ENCODE data around the gene ZNF674.
A peak's percentile ranks its signal among the peaks of the same experiment; 100 is the strongest.
"Not testable (repeated sequence)": the region's sequence is repeated elsewhere in the genome, so short reads cannot be mapped to it uniquely, and the experiment has no call there.

Gene ZNF674

GRCh38 chrX:46561824-46562657, 16.8 kb upstream of the ZNF674 start:
- no peaks in the 10 kb centered on the region for H3K27me3 ChIP-seq (ENCODE audit: low read depth, low read length)
- H3K4me1 ChIP-seq (ENCODE audit: control insufficient read depth in 1 of 2, insufficient read depth in 2 of 2, low read length in 2 of 2) = no peaks in the 10 kb centered on the region
- H3K4me3 ChIP-seq (ENCODE audit: low read depth in 1 of 2, low read length in 2 of 2) = no peak overlapping the region
- H3K27ac ChIP-seq (ENCODE audit: low read length) = no peak overlapping the region
- H3K9me3 ChIP-seq (ENCODE audit: control insufficient read depth in 1 of 2, low read length in 2 of 2) = no peaks in the 10 kb centered on the region
- no peaks in the 10 kb centered on the region for H3K36me3 ChIP-seq (ENCODE audit: control insufficient read depth in 1 of 2, insufficient read depth in 2 of 2, low read length in 2 of 2)

- Histone ChIP-seq H3K4me1 (ENCODE audit: control insufficient read depth in 1 of 2, insufficient read depth in 2 of 2, low read length in 2 of 2) (no peaks in the 10 kb centered on the region), H3K36me3 (ENCODE audit: control insufficient read depth in 1 of 2, insufficient read depth in 2 of 2, low read length in 2 of 2) (no peaks in the 10 kb centered on the region), H3K9me3 (ENCODE audit: control insufficient read depth in 1 of 2, low read length in 2 of 2) (no peaks in the 10 kb centered on the region), H3K27me3 (ENCODE audit: low read depth, low read length) (no peaks in the 10 kb centered on the region), H3K27ac (ENCODE audit: low read length) (no peak overlapping the region), H3K4me3 (ENCODE audit: low read depth in 1 of 2, low read length in 2 of 2) (no peak overlapping the region)
Observed at GRCh38 chrX:46559062-46559461, 13.8 kb upstream of the ZNF674 start.

GRCh38 chrX:46554942-46555341, 9.7 kb upstream of the ZNF674 start:
- Histone ChIP-seq H3K4me1 (ENCODE audit: control insufficient read depth in 1 of 2, insufficient read depth in 2 of 2, low read length in 2 of 2) (no peaks in the 10 kb centered on the region), H3K4me3 (ENCODE audit: low read depth in 1 of 2, low read length in 2 of 2) (no peak overlapping the region), H3K36me3 (ENCODE audit: control insufficient read depth in 1 of 2, insufficient read depth in 2 of 2, low read length in 2 of 2) (no peaks in the 10 kb centered on the region), H3K9me3 (ENCODE audit: control insufficient read depth in 1 of 2, low read length in 2 of 2) (no peaks in the 10 kb centered on the region), H3K27ac (ENCODE audit: low read length) (no peak overlapping the region), H3K27me3 (ENCODE audit: low read depth, low read length) (no peaks in the 10 kb centered on the region)

- no peak overlapping the region for H3K4me3 ChIP-seq (ENCODE audit: low read depth in 1 of 2, low read length in 2 of 2)
- H3K27ac ChIP-seq (ENCODE audit: low read length) = no peak overlapping the region
- no peaks in the 10 kb centered on the region for H3K9me3 ChIP-seq (ENCODE audit: control insufficient read depth in 1 of 2, low read length in 2 of 2)
- H3K27me3 ChIP-seq (ENCODE audit: low read depth, low read length) = no peaks in the 10 kb centered on the region
- H3K36me3 ChIP-seq (ENCODE audit: control insufficient read depth in 1 of 2, insufficient read depth in 2 of 2, low read length in 2 of 2) = no peaks in the 10 kb centered on the region
- H3K4me1 ChIP-seq (ENCODE audit: control insufficient read depth in 1 of 2, insufficient read depth in 2 of 2, low read length in 2 of 2) = no peaks in the 10 kb centered on the region
Observed at GRCh38 chrX:46553935-46554334, 8.7 kb upstream of the ZNF674 start.

- H3K27ac ChIP-seq (ENCODE audit: low read length) = no peak overlapping the region
- H3K4me3 ChIP-seq (ENCODE audit: low read depth in 1 of 2, low read length in 2 of 2) = no peak overlapping the region
- no peaks in the 10 kb centered on the region for H3K36me3 ChIP-seq (ENCODE audit: control insufficient read depth in 1 of 2, insufficient read depth in 2 of 2, low read length in 2 of 2)
- no peaks in the 10 kb centered on the region for H3K27me3 ChIP-seq (ENCODE audit: low read depth, low read length)
- no peaks in the 10 kb centered on the region for H3K9me3 ChIP-seq (ENCODE audit: control insufficient read depth in 1 of 2, low read length in 2 of 2)
- peaks cover 0 to 3% of the 10 kb centered on the region in 2 donors for H3K4me1 ChIP-seq (ENCODE audit: control insufficient read depth in 1 of 2, insufficient read depth in 2 of 2, low read length in 2 of 2)
Observed at GRCh38 chrX:46551494-46552128, 6.4 kb upstream of the ZNF674 start.

GRCh38 chrX:46549914-46550313, 4.7 kb upstream of the ZNF674 start:
- no peak overlapping the region for H3K27ac ChIP-seq (ENCODE audit: low read length)
- H3K4me1 ChIP-seq (ENCODE audit: control insufficient read depth in 1 of 2, insufficient read depth in 2 of 2, low read length in 2 of 2) = peaks cover 0 to 3% of the 10 kb centered on the region in 2 donors
- H3K9me3 ChIP-seq (ENCODE audit: control insufficient read depth in 1 of 2, low read length in 2 of 2) = no peaks in the 10 kb centered on the region
- no peak overlapping the region for H3K4me3 ChIP-seq (ENCODE audit: low read depth in 1 of 2, low read length in 2 of 2)
- H3K27me3 ChIP-seq (ENCODE audit: low read depth, low read length) = no peaks in the 10 kb centered on the region
- H3K36me3 ChIP-seq (ENCODE audit: control insufficient read depth in 1 of 2, insufficient read depth in 2 of 2, low read length in 2 of 2) = no peaks in the 10 kb centered on the region

GRCh38 chrX:46547857-46548256, 2.6 kb upstream of the ZNF674 start:
- Histone ChIP-seq H3K4me1 (ENCODE audit: control insufficient read depth in 1 of 2, insufficient read depth in 2 of 2, low read length in 2 of 2) (peaks cover 0 to 12% of the 10 kb centered on the region in 2 donors), H3K27me3 (ENCODE audit: low read depth, low read length) (no peaks in the 10 kb centered on the region), H3K36me3 (ENCODE audit: control insufficient read depth in 1 of 2, insufficient read depth in 2 of 2, low read length in 2 of 2) (no peaks in the 10 kb centered on the region), H3K9me3 (ENCODE audit: control insufficient read depth in 1 of 2, low read length in 2 of 2) (no peaks in the 10 kb centered on the region), H3K27ac (ENCODE audit: low read length) (no peak overlapping the region), H3K4me3 (ENCODE audit: low read depth in 1 of 2, low read length in 2 of 2) (no peak overlapping the region)

GRCh38 chrX:46544527-46544926, 694 bp downstream of the ZNF674 start:
- H3K27ac ChIP-seq (ENCODE audit: low read length) = peak overlapping the region; percentile 92

GRCh38 chrX:46543441-46543840, 1.8 kb downstream of the ZNF674 start:
- Histone ChIP-seq H3K27me3 (ENCODE audit: low read depth, low read length) (no peaks in the 10 kb centered on the region), H3K4me3 (ENCODE audit: low read depth in 1 of 2, low read length in 2 of 2) (no peak overlapping the region), H3K9me3 (ENCODE audit: control insufficient read depth in 1 of 2, low read length in 2 of 2) (no peaks in the 10 kb centered on the region), H3K36me3 (ENCODE audit: control insufficient read depth in 1 of 2, insufficient read depth in 2 of 2, low read length in 2 of 2) (no peaks in the 10 kb centered on the region), H3K4me1 (ENCODE audit: control insufficient read depth in 1 of 2, insufficient read depth in 2 of 2, low read length in 2 of 2) (peaks cover 0 to 12% of the 10 kb centered on the region in 2 donors), H3K27ac (ENCODE audit: low read length) (no peak overlapping the region)

More at GRCh38 chrX:46544527-46544926, 694 bp downstream of the ZNF674 start:
- not testable (repeated sequence) for H3K36me3 ChIP-seq (ENCODE audit: control insufficient read depth in 1 of 2, insufficient read depth in 2 of 2, low read length in 2 of 2); H3K27me3 ChIP-seq (ENCODE audit: low read depth, low read length); H3K9me3 ChIP-seq (ENCODE audit: control insufficient read depth in 1 of 2, low read length in 2 of 2)
- Histone ChIP-seq H3K4me1 (ENCODE audit: control insufficient read depth in 1 of 2, insufficient read depth in 2 of 2, low read length in 2 of 2) (peaks cover 0 to 12% of the 10 kb centered on the region in 2 donors), H3K4me3 (ENCODE audit: low read depth in 1 of 2, low read length in 2 of 2) (peak overlapping the region; percentile 75 to 79)

GRCh38 chrX:46531442-46531841, 13.8 kb downstream of the ZNF674 start:
- Histone ChIP-seq H3K4me3 (ENCODE audit: low read depth in 1 of 2, low read length in 2 of 2) (no peak overlapping the region), H3K27me3 (ENCODE audit: low read depth, low read length) (no peaks in the 10 kb centered on the region)

GRCh38 chrX:46530404-46530908, 14.8 kb downstream of the ZNF674 start:
- not testable (repeated sequence) for H3K4me3 ChIP-seq (ENCODE audit: low read depth in 1 of 2, low read length in 2 of 2); H3K9me3 ChIP-seq (ENCODE audit: control insufficient read depth in 1 of 2, low read length in 2 of 2); H3K27me3 ChIP-seq (ENCODE audit: low read depth, low read length); H3K36me3 ChIP-seq (ENCODE audit: control insufficient read depth in 1 of 2, insufficient read depth in 2 of 2, low read length in 2 of 2); H3K4me1 ChIP-seq (ENCODE audit: control insufficient read depth in 1 of 2, insufficient read depth in 2 of 2, low read length in 2 of 2); H3K27ac ChIP-seq (ENCODE audit: low read length)

More at GRCh38 chrX:46531442-46531841, 13.8 kb downstream of the ZNF674 start:
- Histone ChIP-seq H3K36me3 (ENCODE audit: control insufficient read depth in 1 of 2, insufficient read depth in 2 of 2, low read length in 2 of 2) (peaks cover 0 to 5% of the 10 kb centered on the region in 2 donors), H3K9me3 (ENCODE audit: control insufficient read depth in 1 of 2, low read length in 2 of 2) (no peaks in the 10 kb centered on the region), H3K27ac (ENCODE audit: low read length) (no peak overlapping the region), H3K4me1 (ENCODE audit: control insufficient read depth in 1 of 2, insufficient read depth in 2 of 2, low read length in 2 of 2) (no peaks in the 10 kb centered on the region)

Data from muscle layer of duodenum (tissue), 2 donors.